Endodermal cell (in vitro differentiated cells): Measurements from ENCODE around the gene EIPR1. TPM values are rescaled to one million over a fixed set of nuclear protein-coding genes. Genes with fewer than 3 reads are reported as not detected.

Source experiments
- DNase-seq: peaks from one replicate; pipeline ENCODE4 v3.0.0-alpha.2; 2017
- H3K27ac ChIP-seq: 2 replicates; pipeline ENCODE4 v1.5.1; 2013; ENCODE audit warnings: mild to moderate bottlenecking, low read depth, low read length, moderate library complexity
- H3K27me3 ChIP-seq: 2 replicates; pipeline ENCODE4 v1.6.1; 2013; ENCODE audit warnings: mild to moderate bottlenecking, low read length, moderate library complexity; ENCODE audit not compliant: insufficient read depth, control insufficient read depth, poor library complexity, severe bottlenecking
- H3K36me3 ChIP-seq: 2 replicates; pipeline ENCODE4 v1.7.0; 2013; ENCODE audit warnings: mild to moderate bottlenecking, low read length, moderate library complexity; ENCODE audit not compliant: control insufficient read depth, insufficient read depth
- H3K4me1 ChIP-seq: one replicate; pipeline ENCODE4 v1.7.0; 2013; ENCODE audit warnings: low read length; ENCODE audit not compliant: control insufficient read depth, insufficient read depth
- H3K4me3 ChIP-seq: 2 replicates; pipeline ENCODE4 v1.5.1; 2013; ENCODE audit warnings: mild to moderate bottlenecking, low read length, moderate library complexity
- H3K9ac ChIP-seq: 2 replicates; pipeline ENCODE4 v1.6.1; 2013; ENCODE audit warnings: mild to moderate bottlenecking, low read length, moderate library complexity; ENCODE audit not compliant: poor library complexity, severe bottlenecking; ENCODE audit errors: extremely low read depth
- H3K9me3 ChIP-seq: 2 replicates; pipeline ENCODE4 v1.6.1; 2013; ENCODE audit warnings: mild to moderate bottlenecking, low read length, moderate library complexity; ENCODE audit not compliant: control insufficient read depth
- H3K27ac Mint-ChIP-seq: 2 replicates; pipeline ENCODE4 v1.8.0; 2020; ENCODE audit warnings: mixed read lengths
- H3K27me3 Mint-ChIP-seq: 2 replicates; pipeline ENCODE4 v1.8.0; 2021; ENCODE audit warnings: mild to moderate bottlenecking, mixed read lengths; ENCODE audit not compliant: insufficient read depth
- H3K36me3 Mint-ChIP-seq: 2 replicates; pipeline ENCODE4 v1.8.0; 2020; ENCODE audit warnings: low read depth, mixed read lengths
- H3K4me1 Mint-ChIP-seq: 2 replicates; pipeline ENCODE4 v1.8.0; 2020; ENCODE audit warnings: mixed read lengths
- H3K4me3 Mint-ChIP-seq: 2 replicates; pipeline ENCODE4 v1.8.0; 2020; ENCODE audit warnings: mild to moderate bottlenecking, moderate library complexity, mixed read lengths
- H3K9me3 Mint-ChIP-seq: 2 replicates; pipeline ENCODE4 v1.8.0; 2020; ENCODE audit warnings: mild to moderate bottlenecking, mixed read lengths
- CTCF ChIP-seq: fragments of 200-600 bp; sonication (generic); conservative IDR thresholded peaks from 2 replicates; pipeline ENCODE4 v1.5.0; 2021; ENCODE audit warnings: antibody characterized with exemption, mild to moderate bottlenecking
- WGBS, 2 experiments: methylation state at CpG; one replicate each; pipeline versions ENCODE4 v1.1.5 to v1.1.7; 2013; ENCODE audit warnings: missing lambda C conversion rate in 2 of 2, mixed read lengths in 1 of 2; ENCODE audit not compliant: insufficient coverage in 1 of 2, insufficient read length in 1 of 2; 5-methylcytosine and 5-hydroxymethylcytosine counted together
- total RNA-seq, 2 donors: library from RNA; stranded (reverse); fragmentation: NEBNext Ultra II Directional in 1 of 2; extraction: Animal tissue kit (Norgen Biotek cat#: 25700) in 1 of 2; gene quantifications; 2 replicates in 1 of 2; 3 replicates in 1 of 2; pipeline ENCODE4 v1.2.1, GENCODE V29; 2021

EIPR1 gene
- total RNA-seq, 2 donors from 2014 or later: 30.1 to 36.8 TPM

- Mint-ChIP-seq H3K4me1 (peaks cover 12% of the 10 kb centered on the region), H3K27me3 (no peaks in the 10 kb centered on the region), H3K4me3 (no peak overlapping the region), H3K9me3 (peaks cover 50% of the 10 kb centered on the region), H3K36me3 (peaks cover 57% of the 10 kb centered on the region), H3K27ac (no peak overlapping the region)
- TF ChIP-seq CTCF: no peak
- DNase-seq: no peak
- no peaks in the 10 kb centered on the region for H3K27me3 ChIP-seq
- peak overlapping the region; percentile 69 for H3K4me3 ChIP-seq
- no peak overlapping the region for H3K27ac ChIP-seq
- 93 to 100% methylated on average over 4 of the region's 4 CpGs for WGBS, 2 experiments
- no peaks in the 10 kb centered on the region for H3K4me1 ChIP-seq
- H3K9me3 ChIP-seq: peaks cover 49% of the 10 kb centered on the region
- H3K9ac ChIP-seq: no peak overlapping the region
- peaks cover 19% of the 10 kb centered on the region for H3K36me3 ChIP-seq
Observed at GRCh38 chr2:3248754-3249475, 128.7 kb downstream of the EIPR1 start.

DNA sequence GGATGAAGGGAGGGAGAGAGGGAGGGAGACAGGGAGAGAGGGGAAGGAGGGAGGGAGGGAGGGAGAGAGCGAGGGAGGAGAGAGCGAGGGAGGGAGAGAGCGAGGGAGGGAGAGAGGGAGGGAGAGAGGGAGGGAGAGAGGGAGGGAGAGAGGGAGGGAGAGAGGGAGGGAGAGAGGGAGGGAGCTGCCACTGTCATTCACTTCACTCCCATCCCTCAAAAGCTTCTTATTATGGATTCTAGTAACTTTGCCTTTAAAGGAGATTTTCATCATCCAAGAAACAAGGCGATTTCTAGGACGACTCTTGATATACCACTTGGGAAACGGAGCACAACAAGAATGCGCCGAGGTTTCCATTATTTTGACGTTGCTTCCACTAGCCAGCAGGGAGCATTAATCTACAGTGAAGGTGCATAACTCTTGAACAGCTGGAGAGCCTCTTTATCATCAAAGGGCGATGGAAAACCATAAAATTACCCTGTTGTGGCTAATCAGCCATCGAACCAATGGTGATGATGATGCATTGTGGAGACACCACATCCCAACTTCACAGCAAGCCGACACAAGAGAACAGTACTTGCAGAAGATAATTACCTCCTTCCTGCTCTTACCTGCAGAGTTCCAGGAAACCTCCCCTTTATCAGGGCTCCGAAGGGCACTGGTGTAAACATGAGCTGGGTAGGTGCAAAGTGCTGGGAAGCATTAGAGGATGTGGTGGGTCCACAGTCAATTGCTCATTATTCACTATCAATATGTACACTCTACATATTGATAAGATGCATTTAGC is 130.5 kb downstream of the EIPR1 start:
- DNase-seq: no peak
- Mint-ChIP-seq H3K9me3 (peaks cover 50% of the 10 kb centered on the region), H3K4me1 (peaks cover 13% of the 10 kb centered on the region), H3K36me3 (peaks cover 51% of the 10 kb centered on the region), H3K27ac (no peak overlapping the region), H3K4me3 (no peak overlapping the region), H3K27me3 (no peaks in the 10 kb centered on the region)
- H3K36me3 ChIP-seq: peaks cover 14% of the 10 kb centered on the region
- TF ChIP-seq CTCF: no peak
- H3K4me3 ChIP-seq: no peak overlapping the region
- H3K27ac ChIP-seq: no peak overlapping the region
- H3K9ac ChIP-seq: no peak overlapping the region
- no peaks in the 10 kb centered on the region for H3K4me1 ChIP-seq
- no peaks in the 10 kb centered on the region for H3K27me3 ChIP-seq
- H3K9me3 ChIP-seq: peaks cover 49% of the 10 kb centered on the region
- 66 to 73% methylated on average over 8 to 10 of the region's 13 CpGs for WGBS, 2 experiments

DNA sequence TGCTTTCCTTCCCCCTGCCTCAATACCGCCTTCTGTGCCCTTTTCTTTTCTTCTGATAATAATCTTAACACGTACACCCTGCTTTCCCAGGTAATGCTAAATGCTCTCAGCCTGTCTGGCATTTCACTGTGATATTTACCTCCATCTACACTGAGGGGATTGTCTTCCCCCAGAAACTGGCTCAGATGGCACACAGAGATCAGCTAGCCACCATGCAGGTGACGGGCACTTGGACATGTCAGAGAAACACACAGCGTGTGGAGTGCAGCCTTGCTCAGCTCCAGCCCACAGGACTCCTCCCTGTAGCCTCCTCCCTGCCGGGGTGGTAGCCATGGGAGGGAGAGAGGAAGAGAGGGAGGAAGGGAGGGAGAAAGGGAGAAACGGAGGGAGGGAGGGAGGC is 131.2 kb downstream of the EIPR1 start:
- peaks cover 13% of the 10 kb centered on the region for H3K4me1 Mint-ChIP-seq
- Histone ChIP-seq H3K27ac (no peak overlapping the region), H3K4me1 (no peaks in the 10 kb centered on the region), H3K4me3 (no peak overlapping the region), H3K9me3 (peaks cover 48% of the 10 kb centered on the region), H3K27me3 (no peaks in the 10 kb centered on the region), H3K9ac (no peak overlapping the region), H3K36me3 (peaks cover 14% of the 10 kb centered on the region)
- no peaks in the 10 kb centered on the region for H3K27me3 Mint-ChIP-seq
- DNase-seq: no peak
- WGBS, 2 experiments: 58 to 84% methylated on average over 2 to 5 of the region's 6 CpGs
- H3K9me3 Mint-ChIP-seq: peaks cover 49% of the 10 kb centered on the region
- H3K4me3 Mint-ChIP-seq: no peak overlapping the region
- TF ChIP-seq CTCF: no peak
- H3K36me3 Mint-ChIP-seq: peaks cover 44% of the 10 kb centered on the region
- no peak overlapping the region for H3K27ac Mint-ChIP-seq
